KG1 (cell line): Measurements from ENCODE around the gene C19orf33.

Experiments used
- DNase-seq: peaks from one replicate; lab custom pipeline; 2025; lab: John Stamatoyannopoulos, UW

C19orf33 gene

DNA sequence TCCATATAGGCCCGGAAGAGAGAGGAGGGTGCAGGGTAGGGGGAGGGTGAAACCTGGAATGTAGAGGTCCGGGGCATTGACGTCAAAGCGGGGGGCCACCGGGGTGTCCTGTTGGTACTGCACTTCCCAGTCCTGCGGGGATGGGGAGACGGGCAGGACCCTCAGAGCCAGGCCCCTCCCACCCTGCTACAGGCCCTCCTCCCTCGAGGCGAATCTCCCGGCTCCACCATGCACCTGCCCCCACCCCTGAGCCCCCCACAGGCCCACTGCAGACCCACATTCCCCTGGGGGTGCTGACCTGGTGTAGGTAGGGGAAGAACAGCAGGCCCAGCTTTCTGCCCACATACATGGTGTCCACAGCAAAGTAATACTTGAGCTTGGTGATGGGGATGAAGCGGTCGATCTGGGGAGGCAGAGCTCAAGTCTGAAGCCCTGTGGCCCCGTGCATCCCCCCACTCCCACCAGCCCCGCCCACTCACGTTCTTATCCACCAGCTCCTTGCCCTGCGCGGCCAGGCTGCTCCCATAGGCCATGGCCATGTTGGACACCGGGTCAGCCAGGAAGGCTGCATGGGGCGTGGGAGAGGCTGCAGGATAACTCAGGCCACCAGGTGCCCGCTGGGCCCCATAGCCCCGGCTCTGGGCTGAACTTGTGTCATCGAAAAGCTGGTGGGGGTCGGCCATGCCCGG is 5.0 kb downstream of the C19orf33 start:
- no peak for DNase-seq

GRCh38 chr19:38309615-38310278 is 5.7 kb downstream of the C19orf33 start:
- DNase-seq, result no peak

DNA sequence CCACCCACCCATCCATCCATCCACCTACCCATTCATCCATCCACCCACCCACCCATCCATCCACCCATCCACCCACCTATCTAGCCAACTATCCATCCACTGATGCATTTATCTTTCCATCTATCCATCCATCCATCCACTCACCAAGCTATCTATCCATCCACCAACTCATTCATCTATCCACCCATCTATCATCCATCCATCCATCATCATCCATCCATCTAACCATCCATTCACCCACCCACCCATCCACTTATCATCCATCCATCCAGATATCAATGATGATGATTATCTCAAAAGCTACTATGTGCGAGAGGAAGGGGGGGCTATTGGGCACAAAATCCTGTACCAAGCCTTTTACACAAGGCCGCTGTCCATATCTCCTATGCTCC is 6.2 kb downstream of the C19orf33 start:
- DNase-seq, result no peak

DNA sequence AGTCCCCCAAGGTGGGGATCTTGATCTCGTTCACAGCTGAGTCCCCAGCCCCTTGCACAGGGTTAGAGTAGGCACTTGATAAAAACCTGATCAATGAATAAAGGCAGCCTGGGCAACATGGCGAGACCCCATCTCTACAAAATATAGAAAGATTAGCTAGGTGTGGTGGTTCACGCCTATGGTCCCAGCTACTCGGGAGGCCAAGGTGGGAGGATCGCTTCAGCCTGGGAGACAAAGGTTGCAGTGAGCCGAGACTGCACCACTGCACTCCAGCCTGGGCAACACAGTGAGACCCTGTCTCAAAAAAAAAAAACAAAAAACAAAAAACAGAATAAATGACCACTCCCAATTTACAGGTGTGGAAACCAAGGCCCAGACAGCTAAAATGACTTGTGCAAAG is 6.9 kb downstream of the C19orf33 start:
- DNase-seq, result no peak

DNA sequence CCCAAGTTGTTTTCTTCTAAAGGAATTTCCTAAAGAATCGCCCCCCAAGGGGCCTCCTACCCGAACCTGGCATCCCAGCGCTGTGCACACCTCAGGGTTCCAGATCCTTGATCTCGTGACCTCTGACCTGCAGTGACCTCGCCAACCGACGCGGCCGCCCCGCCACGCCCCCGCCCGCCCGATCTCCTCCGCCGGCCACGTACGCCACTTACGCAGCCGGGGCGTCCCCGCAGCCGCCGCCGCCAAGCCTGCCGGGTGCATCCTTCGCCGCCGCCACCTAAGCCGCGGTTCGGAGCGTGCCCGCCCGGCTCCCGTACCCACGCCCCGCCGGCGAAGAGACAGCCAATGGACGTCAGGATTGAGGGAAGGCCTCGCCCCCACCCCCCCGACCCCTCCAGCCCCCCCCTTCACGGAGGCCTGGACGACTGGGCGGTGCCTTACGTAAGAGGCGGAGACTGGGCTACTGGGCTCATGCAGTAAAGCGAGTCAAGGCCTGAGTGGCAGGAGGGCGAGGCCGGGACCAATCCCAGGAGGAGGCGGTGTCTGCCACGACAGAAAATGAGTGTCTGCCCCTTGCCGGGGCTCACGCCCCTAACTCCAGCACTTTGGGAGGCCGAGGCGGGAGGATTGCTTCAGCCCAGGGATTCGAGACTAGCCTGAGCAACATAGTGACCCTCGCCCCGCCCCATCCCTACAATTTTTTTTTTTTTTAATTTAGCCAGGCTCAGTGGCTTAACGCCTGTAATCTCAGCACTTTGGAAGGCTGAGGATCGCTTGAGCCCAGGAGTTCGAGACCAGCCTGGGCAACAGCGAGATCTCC is 11.8 kb downstream of the C19orf33 start, which contains the start of gene YIF1B:
TSS of gene YIF1B (minus strand) at position 291 of the 820 bp plus-strand sequence. CDS start at position 261, 30 bp downstream.
- DNase-seq, result peak; percentile 85

DNA sequence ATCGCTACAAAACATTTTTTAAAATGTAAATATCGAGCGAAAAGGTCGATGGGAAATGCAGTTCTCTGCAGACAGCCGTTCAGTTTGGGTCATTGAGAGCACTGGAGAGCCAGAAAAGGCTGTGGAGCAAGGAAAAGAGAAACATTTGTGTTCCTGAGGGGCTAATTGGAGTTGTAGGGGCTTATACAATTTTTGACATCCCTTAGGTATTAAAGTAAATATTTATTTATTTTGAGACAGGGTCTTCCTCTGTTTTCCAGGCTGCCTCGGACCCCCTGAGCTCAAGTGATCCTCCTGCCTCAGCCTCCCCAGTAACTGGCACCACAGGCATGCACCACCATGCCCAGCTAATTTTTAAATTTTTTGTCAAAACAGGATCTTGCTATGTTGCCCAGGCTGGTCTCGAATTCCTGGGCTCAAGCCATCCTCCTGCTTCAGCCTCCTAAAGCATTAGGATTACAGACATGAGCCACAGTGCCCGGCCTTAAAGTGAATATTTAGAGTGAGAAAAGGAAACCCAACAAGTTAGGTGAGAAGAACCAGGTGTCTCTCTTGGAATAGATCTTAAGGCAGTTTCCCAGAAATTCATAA is 12.5 kb downstream of the C19orf33 start:
- no peak for DNase-seq

DNA sequence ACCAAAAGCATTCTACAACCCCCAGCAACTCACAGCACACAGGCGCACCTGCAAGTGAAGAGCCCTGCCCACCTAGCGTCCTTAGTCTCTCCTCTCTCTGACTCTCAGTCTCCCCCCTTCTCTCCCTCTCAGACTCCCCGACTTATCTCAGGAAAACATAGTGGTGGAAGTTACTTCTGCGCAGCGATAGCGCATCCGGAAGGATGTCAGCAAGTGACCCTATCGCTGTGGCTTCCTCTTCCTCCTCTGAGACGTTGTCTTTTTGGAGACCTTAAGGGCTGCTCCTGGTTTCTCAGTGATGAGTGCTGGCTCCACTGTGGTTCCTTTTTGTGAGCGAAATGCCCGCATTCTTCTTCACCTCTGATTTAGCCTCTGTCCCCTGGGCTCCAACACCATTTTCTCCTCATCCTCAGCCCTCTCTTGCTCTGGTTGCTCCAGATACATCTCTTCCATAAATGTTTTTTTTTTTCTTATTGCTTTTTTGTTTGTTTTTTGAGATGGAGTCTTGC is 13.1 kb downstream of the C19orf33 start:
- peak; percentile 53 for DNase-seq

DNA sequence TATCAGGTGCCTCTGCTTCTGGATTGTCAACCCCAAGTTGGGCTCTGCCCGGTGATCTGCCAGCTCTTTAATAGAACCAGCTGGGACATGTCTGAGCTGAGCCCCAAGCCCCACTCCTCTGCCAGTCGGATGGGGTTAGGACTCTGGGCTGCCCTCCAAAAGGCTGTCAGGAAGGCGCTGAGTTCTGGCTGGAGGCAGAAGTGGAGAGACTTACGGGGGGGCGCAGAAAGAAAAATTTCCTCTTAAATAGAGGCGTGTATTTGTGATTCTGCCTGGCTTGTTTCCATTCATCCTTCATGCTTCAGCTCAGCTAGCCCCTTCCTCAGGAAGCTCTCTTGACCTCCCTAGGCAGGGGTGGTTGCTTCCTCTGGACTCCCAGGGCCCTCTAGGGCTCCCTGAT is 14.6 kb downstream of the C19orf33 start:
- DNase-seq, result no peak

- no peak for DNase-seq
Measured at GRCh38 chr19:38319421-38320258, 15.6 kb downstream of the C19orf33 start, which contains the start of gene KCNK6. TSS of gene KCNK6 (plus strand) at chr19:38319845. CDS start at chr19:38319951, 106 bp downstream.

- no peak for DNase-seq
Measured at GRCh38 chr19:38320969-38321339, 16.9 kb downstream of the C19orf33 start.

- no peak for DNase-seq
Measured at GRCh38 chr19:38321646-38322196, 17.7 kb downstream of the C19orf33 start.

DNA sequence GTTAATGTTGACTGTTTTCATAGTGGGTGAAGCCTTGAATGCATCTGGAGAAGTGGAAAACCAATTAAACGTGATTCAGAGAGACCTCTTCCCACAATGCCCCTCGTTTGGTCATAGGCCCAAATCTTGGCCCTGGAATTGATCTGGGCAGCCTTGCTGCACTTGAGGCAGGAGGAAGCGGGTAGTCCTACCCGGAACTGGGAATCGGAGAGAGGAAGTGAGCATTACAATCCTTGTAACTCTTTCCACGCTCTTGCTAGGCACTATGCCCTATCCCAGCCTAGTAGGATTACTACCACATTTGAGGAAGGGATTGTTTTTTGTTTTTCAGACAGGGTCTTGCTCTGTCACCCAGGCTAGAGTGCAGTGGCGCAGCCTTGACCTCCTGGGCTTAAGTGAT is 19.2 kb downstream of the C19orf33 start:
- no peak for DNase-seq

- DNase-seq, result no peak
Measured at GRCh38 chr19:38324431-38324830, 20.4 kb downstream of the C19orf33 start.

DNA sequence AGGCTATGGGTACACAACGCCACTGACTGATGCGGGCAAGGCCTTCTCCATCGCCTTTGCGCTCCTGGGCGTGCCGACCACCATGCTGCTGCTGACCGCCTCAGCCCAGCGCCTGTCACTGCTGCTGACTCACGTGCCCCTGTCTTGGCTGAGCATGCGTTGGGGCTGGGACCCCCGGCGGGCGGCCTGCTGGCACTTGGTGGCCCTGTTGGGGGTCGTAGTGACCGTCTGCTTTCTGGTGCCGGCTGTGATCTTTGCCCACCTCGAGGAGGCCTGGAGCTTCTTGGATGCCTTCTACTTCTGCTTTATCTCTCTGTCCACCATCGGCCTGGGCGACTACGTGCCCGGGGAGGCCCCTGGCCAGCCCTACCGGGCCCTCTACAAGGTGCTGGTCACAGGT is 22.5 kb downstream of the C19orf33 start:
- no peak for DNase-seq

DNA sequence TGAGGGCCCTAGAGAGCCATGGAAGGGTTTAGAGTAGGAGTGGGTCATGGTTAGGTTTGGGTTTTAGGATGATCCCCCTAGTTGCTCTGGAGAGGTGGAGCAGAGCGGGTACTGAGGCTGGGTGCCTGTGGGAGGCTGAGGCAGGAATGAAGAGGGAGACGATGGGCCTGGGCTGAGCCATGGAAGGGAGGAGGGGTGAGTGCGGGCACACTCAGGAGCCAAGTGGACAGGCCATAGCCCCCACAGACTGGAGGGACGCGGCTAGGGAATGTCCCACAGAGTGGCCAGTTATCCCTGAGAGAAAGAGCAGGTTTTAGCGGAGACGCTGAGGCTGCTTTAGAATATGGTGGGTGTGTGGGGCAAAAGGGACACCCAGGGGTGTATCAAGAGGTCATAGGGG is 25.6 kb downstream of the C19orf33 start:
- no peak for DNase-seq

- DNase-seq, result no peak
Measured at GRCh38 chr19:38331728-38332127, 27.7 kb downstream of the C19orf33 start.

GRCh38 chr19:38333245-38333644 is 29.2 kb downstream of the C19orf33 start:
- DNase-seq, result no peak

DNA sequence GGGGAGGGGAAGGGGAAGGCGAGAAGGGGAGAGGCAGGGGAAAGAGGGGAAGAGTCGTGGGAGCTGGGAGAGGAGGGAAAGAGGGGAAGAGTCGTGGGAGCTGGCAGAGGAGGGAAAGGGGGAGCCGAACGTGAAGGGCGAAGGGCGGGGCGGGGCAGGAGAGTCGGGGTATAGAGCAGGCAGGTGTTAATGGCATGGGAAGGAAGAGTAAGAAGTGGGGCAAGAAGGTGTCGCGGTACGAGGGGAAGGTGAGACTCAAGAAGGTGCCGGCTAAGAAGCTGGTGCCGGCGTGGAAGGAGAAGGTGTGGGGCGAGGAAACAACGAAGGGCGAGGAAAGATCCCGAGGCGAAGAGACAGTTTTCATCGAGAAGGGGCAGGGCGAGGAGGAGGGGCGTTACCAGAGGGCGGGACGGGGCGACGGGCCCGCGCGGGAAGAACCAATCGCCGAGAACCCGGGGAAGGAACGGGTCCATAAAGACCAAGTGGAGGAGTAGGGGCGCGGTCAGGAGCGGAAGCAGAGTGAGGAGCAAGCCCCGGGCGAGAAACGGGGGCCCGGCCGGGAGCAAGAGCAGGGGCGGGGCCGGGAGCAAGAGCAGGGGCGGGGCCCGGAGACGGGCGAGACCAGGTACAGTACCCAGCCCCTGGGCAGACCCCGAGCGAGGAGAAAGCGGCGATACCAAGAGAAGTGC is 32.0 kb downstream of the C19orf33 start:
- DNase-seq, result peak; percentile 50

DNA sequence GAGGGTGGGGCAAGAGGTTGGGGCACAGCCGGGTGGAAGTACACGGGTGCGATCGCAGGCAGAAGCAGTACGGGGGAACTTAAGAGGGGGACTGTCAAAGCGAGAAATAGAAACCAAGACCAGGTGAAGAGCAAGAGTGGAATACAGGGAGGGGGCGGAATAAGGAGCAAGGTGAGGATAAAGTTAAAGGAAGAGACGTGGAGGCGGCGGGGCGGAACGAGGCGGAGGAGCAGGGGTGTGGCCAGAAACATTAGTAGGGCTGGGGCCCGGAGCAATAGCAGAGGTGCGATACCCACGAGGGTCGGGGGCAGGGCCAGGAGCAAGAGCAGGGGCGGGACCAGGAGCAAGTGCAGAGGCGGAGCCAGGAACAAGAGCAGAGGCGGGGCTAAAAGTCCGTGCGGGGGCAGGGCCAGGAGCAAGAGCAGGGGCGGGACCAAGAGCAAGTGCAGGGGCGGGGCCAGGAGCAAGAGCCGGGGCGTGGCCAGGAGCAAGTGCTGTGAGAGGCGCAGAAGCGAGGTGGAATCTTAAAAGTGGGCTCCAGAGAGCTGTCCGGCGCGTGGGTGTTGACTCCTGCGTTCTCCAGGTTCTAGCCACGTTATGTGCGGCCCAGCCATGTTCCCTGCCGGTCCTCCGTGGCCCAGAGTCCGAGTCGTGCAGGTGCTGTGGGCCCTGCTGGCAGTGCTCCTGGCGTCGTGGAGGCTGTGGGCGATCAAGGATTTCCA is 32.7 kb downstream of the C19orf33 start:
- DNase-seq, result peak; percentile 86

GRCh38 chr19:38337360-38337653 is 33.3 kb downstream of the C19orf33 start:
- no peak for DNase-seq
